Cardiac septum (tissue), 1 donor: ENCODE data around the gene ZBTB43. TPM values are rescaled to one million over a fixed set of nuclear protein-coding genes. Genes with fewer than 3 reads are reported as not detected.
"Not testable (repeated sequence)": the region's sequence is repeated elsewhere in the genome, so short reads cannot be mapped to it uniquely, and the experiment has no call there.

ENCODE experiments used
- DNase-seq: peaks from one replicate; pipeline ENCODE4 v3.0.0-alpha.2; 2020; ENCODE audit warnings: low spot score
- intact Hi-C: fragments of 100-400 bp; cut with DNase I; formaldehyde crosslinking; loops from one replicate; pipeline ENCODE4 v1.14.0; 2022
- total RNA-seq: library from RNA; stranded (reverse); fragmentation: NEBNext Ultra II Directional; extraction: Animal tissue kit (Norgen Biotek cat#: 25700); gene quantifications from one replicate; pipeline ENCODE4 v1.2.1, GENCODE V29; 2021
- donor health status: DM: no; HTN: no; CAD: no.

The ZBTB43 gene
- total RNA-seq, 1 donor from 2014 or later = 38.9 TPM

DNA sequence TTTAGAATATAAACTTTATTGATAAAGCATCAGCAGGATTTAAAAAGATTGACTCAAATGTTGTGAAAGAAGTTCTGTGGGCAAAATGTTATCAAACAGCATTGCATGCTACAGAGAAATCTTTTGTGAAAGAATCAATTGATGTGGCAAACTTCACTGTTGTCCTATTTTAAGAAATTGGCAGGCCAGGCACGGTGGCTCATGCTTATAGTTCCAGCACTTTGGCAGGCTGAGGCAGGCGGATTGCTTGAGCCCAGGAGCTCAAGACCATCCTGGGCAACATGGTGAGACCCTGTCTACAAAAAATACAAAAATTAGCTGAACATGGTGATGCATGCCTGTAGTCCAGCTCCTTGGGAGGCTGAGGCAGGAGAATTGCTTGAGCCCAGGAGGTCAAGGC is 17.4 kb downstream of the ZBTB43 start:
- intact Hi-C loops = no loop called here
- no peak for DNase-seq

DNA sequence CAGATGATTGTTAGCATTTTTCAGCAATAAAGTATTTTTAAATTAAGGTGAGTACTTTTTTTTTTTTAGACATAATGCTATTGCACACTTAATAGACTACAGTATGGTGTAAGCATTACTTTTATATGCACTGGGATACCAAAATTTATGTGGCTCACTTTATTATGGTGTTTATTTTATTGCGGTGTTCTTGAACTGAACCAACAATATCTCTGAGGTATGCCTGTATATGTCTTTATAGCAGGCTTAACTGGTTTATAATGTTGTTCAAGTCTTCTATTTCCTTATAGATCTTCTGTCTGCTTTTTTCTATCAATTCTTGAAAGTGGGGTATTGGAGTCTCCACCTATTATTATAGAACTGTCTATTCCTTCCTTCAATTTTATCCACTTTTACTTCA is 18.0 kb downstream of the ZBTB43 start:
- no peak for DNase-seq
- intact Hi-C loops = no loop called here

DNA sequence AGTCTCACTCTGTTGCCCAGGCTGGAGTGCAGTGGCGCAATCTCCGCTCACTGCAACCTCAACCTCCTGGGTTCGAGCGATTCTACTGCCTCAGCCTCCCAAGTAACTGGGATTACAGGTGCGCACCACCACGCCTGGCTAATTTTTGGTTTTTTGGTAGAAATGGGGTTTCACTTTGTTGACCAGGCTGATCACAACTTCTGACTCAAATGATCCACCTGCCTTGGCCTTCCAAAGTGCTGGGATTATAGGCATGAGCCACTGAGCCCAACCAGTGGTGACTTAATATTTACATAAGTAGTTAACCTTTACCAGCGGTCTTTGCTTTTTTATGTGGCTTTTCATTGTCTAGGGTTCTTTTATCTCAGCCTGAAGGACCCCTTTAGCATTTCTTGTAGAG is 19.2 kb downstream of the ZBTB43 start:
- intact Hi-C loops, DNase-seq: not testable (repeated sequence)

DNA sequence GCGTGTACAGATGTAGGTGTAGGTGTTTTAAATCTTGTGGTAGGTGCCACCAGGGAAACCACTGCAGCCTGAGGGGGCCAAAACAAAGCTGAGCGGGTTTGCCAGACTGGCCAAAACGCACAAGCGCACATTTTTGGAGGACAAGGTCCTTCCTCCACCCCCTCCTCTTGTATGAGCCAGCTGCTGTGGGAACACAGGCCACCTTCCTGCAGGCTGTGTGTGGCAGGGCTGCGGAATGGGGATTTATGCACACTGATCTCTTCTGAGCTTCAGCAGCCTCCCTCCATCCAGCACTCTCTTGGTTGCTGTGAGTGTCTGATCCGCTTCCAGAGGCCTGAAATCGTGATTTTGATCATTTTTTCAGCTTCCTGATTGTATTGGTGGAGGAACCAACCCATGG is 22.4 kb downstream of the ZBTB43 start:
- DNase-seq = no peak
- intact Hi-C loops = no loop called here

DNA sequence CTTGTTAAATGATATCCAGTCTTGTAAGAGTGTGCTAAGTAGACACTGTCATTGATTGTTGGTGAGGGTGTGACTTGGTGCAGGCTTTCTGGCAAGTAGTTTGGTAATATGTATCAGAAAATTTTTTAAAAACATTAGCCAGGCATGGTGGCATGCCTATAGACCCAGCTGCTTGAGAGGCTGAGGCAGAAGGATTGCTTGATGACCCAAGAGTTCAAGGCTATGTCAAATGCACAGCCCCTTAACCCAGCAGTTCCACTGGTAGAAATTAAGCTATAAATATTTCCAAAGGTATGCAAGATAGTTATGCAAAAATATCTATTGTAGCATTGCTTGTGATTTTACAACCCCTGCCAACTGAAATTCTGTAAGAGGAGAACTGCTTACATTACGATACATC is 24.2 kb downstream of the ZBTB43 start:
- no peak for DNase-seq
- intact Hi-C loops = no loop called here

DNA sequence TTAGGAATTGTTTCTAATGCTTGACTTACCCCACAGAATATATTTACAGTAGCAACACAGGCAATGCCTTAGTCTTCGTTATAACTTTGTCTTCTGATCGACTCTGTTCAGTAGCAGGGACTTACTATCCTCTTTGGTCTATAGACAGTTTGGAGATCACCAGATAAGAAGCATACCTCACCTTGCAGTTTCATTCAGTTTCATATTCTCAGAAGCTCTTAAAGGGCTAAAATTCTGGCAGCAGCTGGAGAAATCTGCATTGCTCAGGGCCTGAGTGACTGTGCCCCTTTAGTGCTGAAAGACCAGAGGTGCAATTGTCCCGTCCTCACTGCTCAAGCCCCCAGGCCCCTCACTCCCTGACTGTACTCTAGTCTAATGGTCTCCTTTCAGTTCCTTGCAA is 26.0 kb downstream of the ZBTB43 start:
- intact Hi-C loops = no loop called here
- DNase-seq = no peak

DNA sequence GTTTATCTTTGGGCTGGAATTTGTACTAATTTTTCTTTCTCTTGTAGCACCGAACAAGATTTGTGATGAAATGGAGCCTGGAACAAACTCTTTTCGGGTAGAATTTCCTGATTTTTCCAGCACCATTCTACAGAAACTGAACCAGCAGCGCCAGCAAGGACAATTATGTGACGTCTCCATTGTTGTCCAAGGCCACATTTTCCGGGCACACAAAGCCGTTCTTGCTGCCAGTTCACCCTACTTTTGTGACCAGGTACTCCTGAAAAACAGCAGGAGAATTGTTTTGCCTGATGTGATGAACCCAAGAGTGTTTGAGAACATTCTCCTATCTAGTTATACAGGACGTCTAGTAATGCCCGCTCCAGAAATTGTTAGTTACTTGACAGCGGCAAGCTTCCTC is 27.6 kb downstream of the ZBTB43 start:
- intact Hi-C loops = no loop called here
- DNase-seq = no peak

DNA sequence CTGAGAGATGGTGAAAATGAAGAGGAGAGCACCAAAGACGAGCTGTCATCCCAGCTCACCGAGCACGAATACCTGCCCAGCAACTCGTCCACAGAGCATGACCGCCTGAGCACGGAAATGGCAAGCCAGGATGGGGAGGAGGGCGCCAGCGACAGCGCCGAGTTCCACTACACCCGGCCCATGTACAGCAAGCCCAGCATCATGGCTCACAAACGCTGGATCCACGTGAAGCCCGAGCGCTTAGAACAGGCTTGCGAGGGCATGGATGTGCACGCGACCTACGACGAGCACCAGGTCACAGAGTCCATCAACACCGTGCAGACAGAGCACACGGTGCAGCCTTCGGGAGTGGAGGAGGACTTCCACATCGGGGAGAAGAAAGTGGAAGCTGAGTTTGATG is 28.2 kb downstream of the ZBTB43 start:
- DNase-seq = no peak

DNA sequence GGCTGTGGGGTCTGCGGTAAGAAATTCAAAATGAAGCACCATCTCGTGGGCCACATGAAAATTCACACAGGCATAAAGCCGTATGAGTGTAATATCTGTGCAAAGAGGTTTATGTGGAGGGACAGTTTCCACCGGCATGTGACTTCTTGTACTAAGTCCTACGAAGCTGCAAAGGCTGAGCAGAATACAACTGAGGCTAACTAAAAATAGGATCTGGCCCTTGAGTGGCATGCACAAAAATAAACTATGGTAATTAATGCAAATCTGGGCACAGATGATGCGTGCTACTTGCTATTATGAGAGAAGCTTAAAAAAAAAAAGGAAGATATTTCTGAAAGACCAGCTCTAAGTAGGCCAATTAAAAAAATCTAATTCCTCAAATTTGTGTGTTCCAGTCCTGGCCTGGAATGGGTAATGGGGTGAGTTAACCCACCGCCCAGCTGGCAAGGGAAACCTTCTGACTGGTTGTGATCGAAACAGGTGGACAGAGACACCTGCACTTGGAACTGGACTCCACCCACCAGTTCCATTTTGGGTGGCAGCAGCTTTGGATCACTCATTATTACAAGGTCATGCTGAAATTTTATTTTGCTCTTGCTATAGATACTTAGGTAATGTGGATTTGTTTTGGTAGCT is 29.0 kb downstream of the ZBTB43 start:
- intact Hi-C loops = no loop called here

More for the DNA sequence above, 28.2 kb downstream of the ZBTB43 start:
- intact Hi-C loops = no loop called here

DNA sequence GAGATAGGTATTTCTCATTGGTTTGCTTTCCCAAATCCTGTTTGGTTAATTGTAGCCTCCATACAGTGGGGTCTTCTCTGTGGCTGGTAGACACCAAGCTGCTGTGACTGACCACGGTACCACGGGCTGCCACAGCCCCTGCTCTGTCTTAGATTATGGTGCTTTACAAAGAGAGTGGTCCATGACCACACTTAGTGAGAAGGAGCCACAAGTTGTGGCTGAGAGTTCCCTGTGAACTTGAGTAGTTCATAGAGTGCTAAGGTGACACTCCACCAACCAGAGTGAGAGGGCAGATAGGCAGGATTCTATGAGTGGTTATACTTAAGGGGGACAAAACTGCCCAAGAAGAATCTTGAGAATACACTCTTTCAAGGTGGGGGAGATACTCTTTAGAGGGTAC is 29.8 kb downstream of the ZBTB43 start:
- intact Hi-C loops = no loop called here
- DNase-seq = no peak

More for the DNA sequence above, 29.0 kb downstream of the ZBTB43 start:
- DNase-seq = no peak

DNA sequence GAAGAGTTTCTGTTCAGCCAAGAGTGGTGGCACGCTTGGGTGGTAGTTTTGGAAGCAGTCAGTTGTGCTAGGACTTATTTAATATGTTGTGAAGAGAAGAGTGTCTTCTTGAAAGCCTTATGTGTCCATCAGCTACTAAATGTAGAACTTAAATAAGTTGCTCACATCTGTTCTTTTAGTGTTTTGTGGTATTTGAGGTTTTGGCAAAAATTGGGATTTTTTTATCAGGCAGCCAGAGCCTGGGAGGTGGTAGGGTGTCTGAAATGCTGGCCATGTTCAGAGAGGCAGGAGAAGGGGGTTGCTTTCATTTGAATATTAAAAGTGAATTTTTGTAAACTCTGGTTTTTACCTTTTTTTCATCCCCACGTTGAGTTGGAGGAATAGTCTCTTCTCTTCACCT is 31.4 kb downstream of the ZBTB43 start:
- no peak for DNase-seq
- intact Hi-C loops = no loop called here

DNA sequence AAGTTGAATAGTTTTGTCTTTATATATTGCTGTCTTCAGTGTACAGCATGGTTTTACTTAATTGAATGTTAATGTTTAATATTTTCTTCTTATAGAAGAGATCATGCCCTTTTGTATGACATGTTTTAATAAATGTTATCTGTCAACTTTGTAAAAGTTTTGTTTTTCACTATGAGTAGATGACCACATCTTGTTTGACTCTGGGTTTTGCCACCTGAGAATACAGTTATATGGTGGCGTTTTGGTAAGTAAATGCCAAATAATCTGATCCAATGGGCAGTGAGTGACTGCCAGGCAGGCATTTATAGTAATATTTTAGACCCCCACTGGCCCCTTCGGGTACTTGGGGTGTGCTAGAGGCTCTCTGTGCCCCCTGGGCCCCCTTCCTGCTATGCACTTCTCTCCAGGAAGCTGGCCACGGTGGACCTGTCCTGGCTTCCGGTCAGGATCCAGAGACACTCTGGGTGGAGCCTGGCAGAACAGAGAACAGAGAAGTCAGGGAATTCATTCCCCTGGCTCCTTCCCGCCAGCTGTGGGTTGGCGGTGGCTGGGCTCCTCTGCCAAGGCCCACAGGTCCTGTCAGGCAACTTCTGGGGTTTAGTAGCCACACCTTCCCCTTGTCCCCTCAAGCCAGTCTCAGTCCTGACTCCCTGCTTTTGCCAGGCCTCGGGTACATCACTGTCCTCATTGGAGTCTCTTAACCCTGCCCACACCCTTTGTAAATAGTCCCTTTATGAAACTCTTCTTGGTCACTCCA is 33.4 kb downstream of the ZBTB43 start:
- intact Hi-C loops = no loop called here
- no peak for DNase-seq

DNA sequence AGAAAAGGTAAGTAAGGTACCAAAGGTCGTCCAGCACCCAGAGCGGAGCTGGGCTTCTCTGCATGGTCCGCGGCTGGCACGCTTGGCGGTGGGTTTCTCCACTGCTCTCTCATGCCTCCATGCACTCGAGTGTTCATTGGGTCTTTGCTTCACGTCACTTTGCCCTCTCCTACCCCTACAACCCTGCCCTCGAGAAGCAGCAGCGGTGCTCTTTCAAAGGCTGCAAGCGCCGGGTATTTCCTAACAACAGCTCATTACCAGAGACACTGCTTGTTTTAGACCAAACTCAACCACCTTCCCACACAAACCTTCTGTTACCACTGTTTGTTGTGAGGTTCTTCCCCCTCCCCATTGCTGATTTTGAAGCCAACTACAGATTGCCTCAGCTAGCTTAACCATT is 34.1 kb downstream of the ZBTB43 start:
- no peak for DNase-seq

DNA sequence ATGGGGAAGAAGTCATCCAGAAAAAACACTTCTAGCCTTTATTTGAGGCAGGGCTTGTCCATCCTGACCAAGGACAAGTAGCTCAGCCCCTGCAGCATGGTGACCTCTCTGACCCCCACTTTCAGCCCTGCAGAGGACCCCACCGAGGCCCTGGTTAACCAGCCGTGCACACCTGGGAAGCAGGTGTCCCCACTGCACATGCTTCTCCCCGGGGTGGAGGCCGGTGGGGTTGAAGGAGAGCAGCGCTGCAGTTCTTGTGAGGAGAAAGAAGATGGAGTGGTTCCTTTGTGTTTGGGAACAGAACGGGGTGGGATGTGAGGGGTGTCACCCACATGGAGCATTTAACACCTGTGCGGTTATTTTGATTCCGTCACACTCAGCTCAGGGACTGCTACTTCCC is 34.5 kb downstream of the ZBTB43 start:
- no peak for DNase-seq
- intact Hi-C loops = no loop called here

More for the DNA sequence above, 34.1 kb downstream of the ZBTB43 start:
- intact Hi-C loops = no loop called here

DNA sequence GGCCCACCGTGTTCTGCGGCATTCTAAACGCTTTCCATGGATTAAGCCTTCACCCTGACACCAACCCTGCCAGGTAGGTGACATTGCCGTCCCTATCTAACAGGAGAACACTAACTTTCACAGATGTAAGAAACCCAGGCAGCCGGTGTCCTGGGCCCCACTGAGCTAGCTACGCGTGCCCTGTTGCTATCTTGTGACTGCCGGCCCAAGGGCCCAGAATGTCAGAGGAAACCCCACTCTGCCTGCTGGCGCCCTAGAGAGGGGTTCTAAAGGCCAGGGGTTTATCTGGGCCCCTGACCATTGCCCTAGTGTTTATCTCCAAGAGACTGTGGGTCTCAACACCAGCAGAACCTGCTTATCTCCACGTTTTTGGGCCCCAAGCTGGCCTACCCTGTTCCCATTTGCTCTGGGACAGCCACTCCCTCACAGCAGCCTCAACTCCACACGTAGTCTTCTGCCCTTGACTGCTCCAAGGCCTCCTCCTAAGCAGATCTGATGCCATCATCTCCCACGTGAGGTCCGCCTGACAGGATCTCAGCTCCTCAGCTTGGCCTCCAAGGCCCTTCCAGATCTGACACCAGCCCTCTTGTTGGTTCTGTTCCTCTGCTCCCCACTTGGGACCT is 37.5 kb downstream of the ZBTB43 start:
- no peak for DNase-seq
- intact Hi-C loops = no loop called here

DNA sequence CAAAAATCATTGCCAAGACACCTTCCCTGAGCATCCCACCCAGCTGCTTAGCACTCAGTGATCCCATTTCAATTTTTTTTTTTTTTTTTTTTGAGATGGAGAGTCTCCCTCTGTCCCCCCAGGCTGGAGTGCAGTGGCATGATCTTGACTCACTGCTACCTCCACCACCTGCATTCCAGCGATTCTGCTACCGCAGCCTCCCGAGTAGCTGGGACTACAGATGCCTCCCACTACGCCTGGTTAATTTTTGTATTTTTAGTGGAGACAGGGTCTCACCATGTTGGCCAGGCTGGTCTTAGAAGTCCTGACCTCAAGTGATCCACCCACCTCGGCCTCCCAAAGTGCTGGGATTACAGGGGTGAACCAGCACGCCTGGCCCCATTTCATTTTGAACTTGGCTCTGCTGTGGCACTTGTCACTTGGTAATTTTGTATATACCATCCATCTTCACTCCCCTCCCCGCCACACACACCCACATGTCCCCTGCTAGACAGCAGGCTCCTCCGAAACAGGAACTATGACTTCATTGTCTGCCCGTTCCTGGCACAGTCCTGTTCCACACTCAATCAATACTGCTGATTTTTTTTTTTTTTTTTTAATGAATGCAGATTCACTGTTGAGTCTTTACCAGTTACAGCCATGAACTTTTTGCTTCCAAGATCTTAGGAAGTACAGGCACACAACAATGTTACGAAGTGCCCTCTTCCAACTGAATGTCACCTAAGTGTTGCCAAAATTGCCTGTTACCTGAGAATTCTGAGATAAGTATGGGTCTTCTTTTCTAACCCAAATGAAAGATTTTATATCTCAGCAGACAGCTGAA is 38.3 kb downstream of the ZBTB43 start:
- intact Hi-C loops = no loop called here
- no peak for DNase-seq

DNA sequence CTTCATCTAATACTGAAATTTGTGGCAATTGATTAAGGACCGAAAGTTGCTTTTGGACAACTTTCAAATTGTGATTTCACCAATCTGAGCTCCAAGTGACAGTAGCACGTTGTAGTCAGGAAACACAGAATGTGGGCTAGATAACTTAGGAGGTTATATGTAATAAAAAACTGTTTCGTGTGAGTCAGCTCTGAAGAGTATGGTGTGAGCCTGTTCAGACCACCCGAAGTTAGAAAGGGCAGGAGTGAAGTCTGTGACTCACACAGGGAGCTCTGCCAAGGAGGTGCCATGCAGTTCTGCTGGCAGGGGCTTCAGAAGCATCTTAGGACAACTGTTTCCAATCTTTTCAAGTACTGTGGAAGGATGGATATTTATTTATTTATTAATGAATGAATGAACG is 39.2 kb downstream of the ZBTB43 start:
- intact Hi-C loops = no loop called here
- DNase-seq = no peak

DNA sequence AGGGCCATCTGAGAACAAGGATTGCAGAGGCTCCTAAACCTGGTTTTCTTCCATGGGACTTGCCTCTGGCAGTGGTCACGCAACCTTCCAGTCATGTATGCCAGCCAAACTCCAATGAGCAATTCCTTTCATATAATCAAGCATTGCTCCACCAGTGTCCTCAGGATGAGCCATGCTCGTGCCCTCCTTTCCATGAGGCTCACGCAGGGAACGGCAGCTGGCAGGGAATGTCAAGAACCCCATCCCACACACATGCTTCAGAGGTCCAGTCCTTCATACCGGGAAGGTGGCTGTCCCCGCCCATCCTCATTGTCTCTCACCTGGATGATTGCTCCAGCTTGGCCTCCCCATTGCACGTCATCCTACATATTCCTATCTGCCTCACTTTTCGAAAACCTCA is 42.2 kb downstream of the ZBTB43 start:
- DNase-seq = no peak
- intact Hi-C loops = no loop called here

DNA sequence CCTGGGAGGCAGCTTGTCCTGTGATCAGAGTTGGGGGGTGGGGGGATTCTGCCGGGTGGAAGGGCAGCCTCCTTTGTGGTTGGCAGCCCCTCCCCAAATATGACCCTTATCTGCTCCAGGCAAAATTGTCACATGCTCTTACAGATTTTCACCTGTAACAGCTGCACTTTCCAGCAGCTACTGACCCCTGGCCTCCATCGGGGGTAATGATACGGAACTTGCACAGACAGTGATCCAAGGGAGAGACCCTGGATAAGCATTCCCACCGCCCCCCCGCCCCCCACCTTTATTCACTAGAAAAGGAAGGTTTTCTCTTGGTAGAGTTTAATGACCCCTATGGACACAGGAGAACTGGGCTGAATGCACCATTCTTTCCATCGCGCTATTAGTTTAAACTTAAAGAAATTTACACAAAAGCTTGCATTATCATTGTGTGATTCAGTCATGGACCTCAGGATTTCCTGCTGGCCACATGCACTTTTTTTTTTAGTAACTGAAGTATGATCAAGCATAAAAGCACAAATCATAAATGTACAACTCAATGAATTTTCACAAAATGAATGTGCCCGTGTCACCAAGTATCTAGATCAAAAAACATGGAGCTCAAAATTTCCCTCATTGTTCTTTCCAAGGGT is 44.9 kb downstream of the ZBTB43 start:
- intact Hi-C loops = no loop called here
- no peak for DNase-seq
